H9 (cell line): ENCODE results near the gene C2orf81. TPM values are rescaled to one million over a fixed set of nuclear protein-coding genes. Genes with fewer than 3 reads are reported as not detected.

Experiments
- DNase-seq: peaks from one replicate; pipeline ENCODE4 v3.0.0-alpha.2; 2017
- H2AFZ ChIP-seq: one replicate; pipeline ENCODE4 v1.6.1; 2013; ENCODE audit warnings: mild to moderate bottlenecking, low read length, control low read depth, moderate library complexity
- H2AK5ac ChIP-seq: 2 replicates; pipeline ENCODE4 v1.6.1; 2013; ENCODE audit warnings: low read length, control low read depth, mixed read lengths; ENCODE audit not compliant: insufficient read length
- H2BK120ac ChIP-seq: one replicate; pipeline ENCODE4 v1.6.1; 2013; ENCODE audit warnings: low read depth, mild to moderate bottlenecking, low read length, control low read depth, inconsistent platforms; ENCODE audit not compliant: poor library complexity, severe bottlenecking
- H2BK12ac ChIP-seq: 2 replicates; pipeline ENCODE4 v1.6.1; 2013; ENCODE audit warnings: low read length, control low read depth, mixed read lengths, low read depth; ENCODE audit not compliant: insufficient read length
- H2BK15ac ChIP-seq: 2 replicates; pipeline ENCODE4 v1.6.1; 2013; ENCODE audit warnings: low read depth, low read length, control low read depth
- H2BK20ac ChIP-seq: one replicate; pipeline ENCODE4 v1.6.1; 2013; ENCODE audit warnings: low read depth, mild to moderate bottlenecking, low read length, control low read depth, inconsistent platforms; ENCODE audit not compliant: poor library complexity, severe bottlenecking
- H2BK5ac ChIP-seq: 2 replicates; pipeline ENCODE4 v1.6.1; 2013; ENCODE audit warnings: low read length, control low read depth, mixed read lengths; ENCODE audit not compliant: insufficient read length
- H3K14ac ChIP-seq: 2 replicates; pipeline ENCODE4 v1.6.1; 2013; ENCODE audit warnings: low read length, control low read depth; ENCODE audit not compliant: insufficient read depth
- H3K18ac ChIP-seq: 2 replicates; pipeline ENCODE4 v1.6.1; 2013; ENCODE audit warnings: low read depth, mild to moderate bottlenecking, mixed read lengths, low read length, control low read depth; ENCODE audit not compliant: insufficient read length
- H3K23ac ChIP-seq: 2 replicates; pipeline ENCODE4 v1.6.1; 2013; ENCODE audit warnings: low read length, control low read depth, mixed read lengths, low read depth; ENCODE audit not compliant: insufficient read length
- H3K23me2 ChIP-seq: 2 replicates; pipeline ENCODE4 v1.6.1; 2013; ENCODE audit warnings: low read depth, mild to moderate bottlenecking, mixed read lengths, low read length, control low read depth; ENCODE audit not compliant: insufficient read length, poor library complexity, severe bottlenecking
- H3K27ac ChIP-seq: 2 replicates; pipeline ENCODE4 v1.5.1; 2013; ENCODE audit warnings: low read length, control low read depth, mixed read lengths, low read depth; ENCODE audit not compliant: insufficient read length
- H3K27me3 ChIP-seq: 2 replicates; pipeline ENCODE4 v1.6.1; 2013; ENCODE audit warnings: low read length, control low read depth, inconsistent platforms; ENCODE audit not compliant: insufficient read depth
- H3K4ac ChIP-seq: 2 replicates; pipeline ENCODE4 v1.6.1; 2013; ENCODE audit warnings: low read depth, mild to moderate bottlenecking, control low read depth, inconsistent platforms, low read length, moderate library complexity
- H3K4me1 ChIP-seq: 2 replicates; pipeline ENCODE4 v1.6.1; 2013; ENCODE audit warnings: low read length, control low read depth, inconsistent platforms; ENCODE audit not compliant: insufficient read depth
- H3K4me2 ChIP-seq: 2 replicates; pipeline ENCODE4 v1.6.1; 2013; ENCODE audit warnings: low read length, control low read depth, mixed read lengths; ENCODE audit not compliant: insufficient read length, insufficient read depth
- H3K56ac ChIP-seq: 2 replicates; pipeline ENCODE4 v1.6.1; 2013; ENCODE audit warnings: low read depth, mild to moderate bottlenecking, mixed read lengths, low read length, control low read depth; ENCODE audit not compliant: insufficient read length
- H3K79me1 ChIP-seq: 2 replicates; pipeline ENCODE4 v1.6.1; 2013; ENCODE audit warnings: low read depth, mild to moderate bottlenecking, moderate library complexity, low read length, control low read depth, inconsistent platforms; ENCODE audit not compliant: insufficient read depth, poor library complexity, severe bottlenecking
- H3K79me2 ChIP-seq: 2 replicates; pipeline ENCODE4 v1.6.1; 2013; ENCODE audit warnings: low read length, control low read depth, inconsistent platforms; ENCODE audit not compliant: insufficient read depth
- H3K9ac ChIP-seq: 2 replicates; pipeline ENCODE4 v1.6.1; 2013; ENCODE audit warnings: low read length, control low read depth, mixed read lengths; ENCODE audit not compliant: insufficient read length; ENCODE audit errors: extremely low read depth
- H3K9me3 ChIP-seq: one replicate; pipeline ENCODE4 v1.6.1; 2013; ENCODE audit warnings: low read depth, low read length, inconsistent platforms; ENCODE audit not compliant: control insufficient read depth
- H3T11ph ChIP-seq: one replicate; pipeline ENCODE4 v1.6.1; 2013; ENCODE audit warnings: mild to moderate bottlenecking, low read length, control low read depth, inconsistent platforms
- H4K20me1 ChIP-seq: one replicate; pipeline ENCODE4 v1.6.1; 2013; ENCODE audit not compliant: control insufficient read depth, insufficient read length, insufficient read depth
- H4K5ac ChIP-seq: 2 replicates; pipeline ENCODE4 v1.6.1; 2013; ENCODE audit warnings: low read depth, mild to moderate bottlenecking, mixed read lengths, low read length, control low read depth; ENCODE audit not compliant: insufficient read length
- H4K8ac ChIP-seq: replicated peaks from 2 replicates; pipeline ENCODE4 v1.6.1; 2013; ENCODE audit warnings: low read length, control low read depth, mixed read lengths, low read depth; ENCODE audit not compliant: insufficient read length
- H4K91ac ChIP-seq: 2 replicates; pipeline ENCODE4 v1.6.1; 2013; ENCODE audit warnings: low read depth, mild to moderate bottlenecking, moderate library complexity, mixed read lengths, low read length, control low read depth; ENCODE audit not compliant: insufficient read length
- H3K27ac Mint-ChIP-seq, 3 experiments: 2 replicates in 2 of 3; 3 replicates in 1 of 3; pipeline ENCODE4 v1.8.0; 2020 to 2021; ENCODE audit warnings: mixed read lengths in 3 of 3, mild to moderate bottlenecking in 1 of 3, moderate library complexity in 1 of 3
- H3K27me3 Mint-ChIP-seq: 2 replicates; pipeline ENCODE4 v1.8.0; 2021; ENCODE audit warnings: low read depth, mild to moderate bottlenecking, moderate library complexity, mixed read lengths
- H3K36me3 Mint-ChIP-seq, 3 experiments: 2 replicates in 2 of 3; 3 replicates in 1 of 3; pipeline ENCODE4 v1.8.0; 2020 to 2021; ENCODE audit warnings: low read depth in 3 of 3, mixed read lengths in 3 of 3; ENCODE audit not compliant: insufficient read depth in 1 of 3
- H3K4me1 Mint-ChIP-seq, 2 experiments: 2 replicates each; pipeline ENCODE4 v1.8.0; 2020; ENCODE audit warnings: mixed read lengths in 2 of 2
- H3K4me3 Mint-ChIP-seq, 2 experiments: 2 replicates in 1 of 2; 3 replicates in 1 of 2; pipeline ENCODE4 v1.8.0; 2020 to 2021; ENCODE audit warnings: mild to moderate bottlenecking in 2 of 2, mixed read lengths in 2 of 2, moderate library complexity in 1 of 2
- H3K9me3 Mint-ChIP-seq, 2 experiments: 2 replicates in 1 of 2; 3 replicates in 1 of 2; pipeline ENCODE4 v1.8.0; 2020; ENCODE audit warnings: mild to moderate bottlenecking in 2 of 2, mixed read lengths in 2 of 2, moderate library complexity in 1 of 2
- WGBS: extraction: QIAGEN DNeasy Blood & Tissue Kit; methylation state at CpG from one replicate; pipeline ENCODE4 v1.1.7; 2013; ENCODE audit warnings: missing lambda C conversion rate, low lambda C conversion rate, mixed read lengths; ENCODE audit not compliant: insufficient read length; ENCODE audit errors: extremely low coverage; 5-methylcytosine and 5-hydroxymethylcytosine counted together
- total RNA-seq: library from RNA; stranded (reverse); gene quantifications from 2 replicates; pipeline ENCODE4 v1.2.1, GENCODE V29; 2021
- TF ChIP-seq, protein P1 (sequence below): fragments of 200-600 bp; sonication (generic); conservative IDR thresholded peaks from 3 replicates; pipeline ENCODE4 v1.8.0; 2021; ENCODE audit warnings: antibody characterized with exemption, mild to moderate bottlenecking

Gene C2orf81
- total RNA-seq, 1 experiment from 2014 or later = 3.5 TPM

- Histone ChIP-seq H3K23ac (no peak overlapping the region), H3K79me2 (no peaks in the 10 kb centered on the region), H4K91ac (no peak overlapping the region), H3K14ac (no peak overlapping the region), H3K9ac (no peak overlapping the region), H3K4me2 (no peak overlapping the region), H3T11ph (no peak overlapping the region), H4K20me1 (no peaks in the 10 kb centered on the region), H3K79me1 (no peaks in the 10 kb centered on the region), H4K5ac (no peak overlapping the region), H3K4ac (no peak overlapping the region), H2AFZ (no peak overlapping the region), H3K27ac (no peak overlapping the region), H3K56ac (no peak overlapping the region), H2BK12ac (no peak overlapping the region), H3K18ac (no peak overlapping the region), H3K27me3 (no peaks in the 10 kb centered on the region), H2AK5ac (no peak overlapping the region), H3K4me1 (no peaks in the 10 kb centered on the region), H3K9me3 (no peaks in the 10 kb centered on the region), H2BK5ac (no peak overlapping the region), H3K23me2 (peaks cover 5% of the 10 kb centered on the region), H2BK15ac (no peak overlapping the region), H2BK20ac (no peak overlapping the region), H2BK120ac (no peak overlapping the region), H4K8ac (no peak overlapping the region)
- no CpG with 5 or more reads among the region's 3 CpGs for WGBS
- H3K9me3 Mint-ChIP-seq = no peaks in the 10 kb centered on the region
- H3K4me1 Mint-ChIP-seq = peaks cover 8 to 13% of the 10 kb centered on the region in 2 experiments
- DNase-seq = no peak
- H3K27me3 Mint-ChIP-seq = peaks cover 5% of the 10 kb centered on the region
- H3K27ac Mint-ChIP-seq = no peak overlapping the region; a peak in 1 of 7 replicates
- TF ChIP-seq, protein P1, sequence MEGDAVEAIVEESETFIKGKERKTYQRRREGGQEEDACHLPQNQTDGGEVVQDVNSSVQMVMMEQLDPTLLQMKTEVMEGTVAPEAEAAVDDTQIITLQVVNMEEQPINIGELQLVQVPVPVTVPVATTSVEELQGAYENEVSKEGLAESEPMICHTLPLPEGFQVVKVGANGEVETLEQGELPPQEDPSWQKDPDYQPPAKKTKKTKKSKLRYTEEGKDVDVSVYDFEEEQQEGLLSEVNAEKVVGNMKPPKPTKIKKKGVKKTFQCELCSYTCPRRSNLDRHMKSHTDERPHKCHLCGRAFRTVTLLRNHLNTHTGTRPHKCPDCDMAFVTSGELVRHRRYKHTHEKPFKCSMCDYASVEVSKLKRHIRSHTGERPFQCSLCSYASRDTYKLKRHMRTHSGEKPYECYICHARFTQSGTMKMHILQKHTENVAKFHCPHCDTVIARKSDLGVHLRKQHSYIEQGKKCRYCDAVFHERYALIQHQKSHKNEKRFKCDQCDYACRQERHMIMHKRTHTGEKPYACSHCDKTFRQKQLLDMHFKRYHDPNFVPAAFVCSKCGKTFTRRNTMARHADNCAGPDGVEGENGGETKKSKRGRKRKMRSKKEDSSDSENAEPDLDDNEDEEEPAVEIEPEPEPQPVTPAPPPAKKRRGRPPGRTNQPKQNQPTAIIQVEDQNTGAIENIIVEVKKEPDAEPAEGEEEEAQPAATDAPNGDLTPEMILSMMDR = no peak
- H3K36me3 Mint-ChIP-seq = no peaks in the 10 kb centered on the region
- H3K4me3 Mint-ChIP-seq = no peak overlapping the region; a peak in 1 of 5 replicates
Observed at GRCh38 chr2:74450570-74451190, 29.3 kb upstream of the C2orf81 start.
